HepG2 (cell line): ENCODE measurements around the gene RBCK1. TPM values are rescaled to one million over a fixed set of nuclear protein-coding genes. Genes with fewer than 3 reads are reported as not detected.

Source experiments
- AKAP8 ChIP-seq: sonication (generic); formaldehyde crosslinking; IDR thresholded peaks from 2 replicates; pipeline ENCODE4 v1.5.1; 2020; ENCODE audit warnings: mild to moderate bottlenecking, missing genetic modification reagents
- BHLHE40 ChIP-seq: IDR thresholded peaks from 2 replicates; pipeline ENCODE4 v1.6.1; 2011; ENCODE audit warnings: low read length, improper control_type of control experiment
- CEBPZ ChIP-seq: IDR thresholded peaks from 2 replicates; pipeline ENCODE4 v1.6.1; 2012; ENCODE audit warnings: low read length, improper control_type of control experiment
- DMAP1 ChIP-seq: IDR thresholded peaks from 2 replicates; pipeline ENCODE4 v1.6.1; 2016
- HNF4A ChIP-seq: sonication (generic); formaldehyde crosslinking; IDR thresholded peaks from 2 replicates; pipeline ENCODE4 v1.4.0; 2020; ENCODE audit warnings: missing genetic modification reagents
- HOXD1 ChIP-seq: sonication (generic); formaldehyde crosslinking; IDR thresholded peaks from 2 replicates; pipeline ENCODE4 v1.5.0; 2020; ENCODE audit warnings: missing genetic modification reagents
- ISX ChIP-seq: sonication (generic); formaldehyde crosslinking; conservative IDR thresholded peaks from 2 replicates; pipeline ENCODE4 v1.5.0; 2020; ENCODE audit warnings: missing genetic modification reagents
- KAT7 ChIP-seq: IDR thresholded peaks from 2 replicates; pipeline ENCODE4 v1.6.1; 2018; ENCODE audit warnings: borderline replicate concordance, missing compliant biosample characterization
- KMT2A ChIP-seq: sonication (generic); formaldehyde crosslinking; IDR thresholded peaks from 2 replicates; pipeline ENCODE4 v1.4.0; 2020; ENCODE audit warnings: missing genetic modification reagents
- NCOA2 ChIP-seq: sonication (generic); formaldehyde crosslinking; IDR thresholded peaks from 2 replicates; pipeline ENCODE4 v1.8.0; 2022; ENCODE audit warnings: inconsistent platforms
- POLR2AphosphoS5 ChIP-seq: IDR thresholded peaks from 2 replicates; pipeline ENCODE4 v1.6.1; 2012; ENCODE audit warnings: low read depth, low read length
- SMAD3 ChIP-seq: sonication (generic); formaldehyde crosslinking; IDR thresholded peaks from 2 replicates; pipeline ENCODE4 v1.4.0; 2020; ENCODE audit warnings: missing genetic modification reagents
- U2AF2 ChIP-seq: fragments of 200-400 bp; formaldehyde crosslinking; IDR thresholded peaks from 2 replicates; pipeline ENCODE4 v1.6.1; 2017; ENCODE audit warnings: low read depth, mild to moderate bottlenecking, low read length
- XRCC5 ChIP-seq: fragments of 200-400 bp; formaldehyde crosslinking; optimal IDR thresholded peaks from 2 replicates; pipeline ENCODE3; 2017; ENCODE audit warnings: mild to moderate bottlenecking, low read length
- ZBTB3 ChIP-seq: sonication (generic); formaldehyde crosslinking; IDR thresholded peaks from 2 replicates; pipeline ENCODE4 v1.4.0; 2020; ENCODE audit warnings: low read depth, mild to moderate bottlenecking, moderate library complexity, missing genetic modification reagents, borderline replicate concordance
- ZSCAN20 ChIP-seq: sonication (generic); formaldehyde crosslinking; IDR thresholded peaks from 2 replicates; pipeline ENCODE4 v1.4.0; 2020; ENCODE audit warnings: missing genetic modification reagents, mild to moderate bottlenecking, borderline replicate concordance
- polyA plus RNA-seq, 8 experiments: library from polyadenylated mRNA; depleted of rRNA in 3 of 8; stranded (reverse) in 7 of 8; unstranded in 1 of 8; fragments of >200 nt; fragmentation: Illumina TruSeq in 4 of 8; extraction: Trizol in 4 of 8; gene quantifications; 2 replicates each; pipeline versions ENCODE4 v1.2.1 to v1.2.3, GENCODE V29; 2011 to 2016; ENCODE audit warnings: low read depth in 4 of 8, missing spikeins in 1 of 8, mixed read lengths in 1 of 8; ENCODE audit not compliant: insufficient read depth in 1 of 8
- total RNA-seq, 5 experiments: library from RNA; depleted of rRNA; stranded (reverse); fragments of >200 nt; fragmentation: Illumina TruSeq; extraction: Trizol; gene quantifications; 2 replicates each; pipeline ENCODE4 v1.2.3, GENCODE V29; 2016; ENCODE audit warnings: low read depth in 1 of 5
- TF ChIP-seq, protein P1 (sequence below): sonication (generic); formaldehyde crosslinking; IDR thresholded peaks from 2 replicates; pipeline ENCODE4 v1.4.0; 2020; ENCODE audit warnings: missing genetic modification reagents
- TF ChIP-seq, protein P2 (sequence below): IDR thresholded peaks from 2 replicates; pipeline ENCODE4 v1.6.1; 2016
- TF ChIP-seq, protein P3 (sequence below): sonication (generic); formaldehyde crosslinking; IDR thresholded peaks from 2 replicates; pipeline ENCODE4 v1.4.0; 2020; ENCODE audit warnings: missing genetic modification reagents, mild to moderate bottlenecking, borderline replicate concordance
- TF ChIP-seq, protein P4 (sequence below): sonication (generic); formaldehyde crosslinking; IDR thresholded peaks from 2 replicates; pipeline ENCODE4 v1.5.0; 2020; ENCODE audit warnings: missing genetic modification reagents

The RBCK1 gene
- total and polyA plus RNA-seq, 2 of the 13 experiments (the other 11 are each of a cell fraction or from before 2014, with no cell fraction given): 149 to 215 TPM

DNA sequence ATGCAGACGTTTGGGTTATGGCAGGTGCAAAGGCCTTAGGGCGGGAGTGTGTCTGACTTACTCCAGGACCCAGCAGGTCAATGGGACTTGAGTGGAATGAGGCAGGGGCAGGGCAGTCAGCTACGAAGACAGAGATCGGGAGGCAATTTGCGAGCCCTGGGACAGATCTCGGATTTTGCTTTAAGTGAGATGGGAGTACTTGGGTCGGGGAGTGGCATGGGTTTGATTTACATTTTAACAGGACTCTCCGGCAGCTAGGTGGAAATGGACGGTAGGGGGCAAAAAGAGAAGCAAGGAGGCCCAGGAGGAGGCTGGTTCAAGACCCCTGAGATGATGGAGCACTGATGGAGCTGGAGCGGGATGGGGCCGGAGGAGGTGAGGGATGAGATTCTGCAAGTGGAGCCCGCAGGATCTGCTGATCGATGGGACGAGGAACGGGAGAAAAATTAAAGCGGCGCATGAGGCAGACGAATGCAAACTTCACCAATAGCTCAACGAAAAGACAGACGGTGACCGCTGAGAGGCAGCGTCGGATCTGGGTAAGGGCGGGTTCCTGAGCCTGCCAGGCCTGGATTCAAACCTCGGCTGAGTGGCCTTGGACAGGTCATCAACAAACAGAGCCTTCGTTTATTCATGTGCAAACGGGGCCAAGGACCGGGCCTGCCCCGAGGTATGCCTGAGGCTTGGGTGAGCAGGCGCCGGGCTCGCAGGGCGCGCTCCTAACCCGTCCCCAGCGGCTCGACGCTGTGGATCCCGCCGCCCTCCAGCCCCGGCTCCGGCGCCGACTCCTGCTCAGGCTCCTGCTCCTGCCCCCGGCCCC lies 756 bp upstream of the RBCK1 start (continued):
- TF ChIP-seq, protein P1, sequence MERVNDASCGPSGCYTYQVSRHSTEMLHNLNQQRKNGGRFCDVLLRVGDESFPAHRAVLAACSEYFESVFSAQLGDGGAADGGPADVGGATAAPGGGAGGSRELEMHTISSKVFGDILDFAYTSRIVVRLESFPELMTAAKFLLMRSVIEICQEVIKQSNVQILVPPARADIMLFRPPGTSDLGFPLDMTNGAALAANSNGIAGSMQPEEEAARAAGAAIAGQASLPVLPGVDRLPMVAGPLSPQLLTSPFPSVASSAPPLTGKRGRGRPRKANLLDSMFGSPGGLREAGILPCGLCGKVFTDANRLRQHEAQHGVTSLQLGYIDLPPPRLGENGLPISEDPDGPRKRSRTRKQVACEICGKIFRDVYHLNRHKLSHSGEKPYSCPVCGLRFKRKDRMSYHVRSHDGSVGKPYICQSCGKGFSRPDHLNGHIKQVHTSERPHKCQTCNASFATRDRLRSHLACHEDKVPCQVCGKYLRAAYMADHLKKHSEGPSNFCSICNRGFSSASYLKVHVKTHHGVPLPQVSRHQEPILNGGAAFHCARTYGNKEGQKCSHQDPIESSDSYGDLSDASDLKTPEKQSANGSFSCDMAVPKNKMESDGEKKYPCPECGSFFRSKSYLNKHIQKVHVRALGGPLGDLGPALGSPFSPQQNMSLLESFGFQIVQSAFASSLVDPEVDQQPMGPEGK (CRISPR knock-in tag): no peak; the same call in 1 of the 2 replicates
- TF ChIP-seq HNF4A (CRISPR knock-in tag) (peak; percentile 62; the same call in 1 of the 2 replicates), U2AF2 (0 out of 2 replicates have a peak, but pooled peaks have one; percentile 47), SMAD3 (CRISPR knock-in tag) (peak; percentile 92), AKAP8 (CRISPR knock-in tag) (peak; percentile 84), NCOA2 (CRISPR knock-in tag) (peak; percentile 63), POLR2AphosphoS5 (peak; percentile 91), ZSCAN20 (CRISPR knock-in tag) (no peak; the same call in 1 of the 2 replicates), ISX (CRISPR knock-in tag) (peak; percentile 19; the same call in 1 of the 2 replicates), KAT7 (CRISPR knock-in tag) (peak; percentile 93), HOXD1 (CRISPR knock-in tag) (peak; percentile 77), ZBTB3 (CRISPR knock-in tag) (peak; percentile 7; the same call in 1 of the 2 replicates), BHLHE40 (peak; percentile 67; the same call in 1 of the 2 replicates), XRCC5 (peak; percentile 68), KMT2A (CRISPR knock-in tag) (peak; percentile 16; the same call in 1 of the 2 replicates), DMAP1 (CRISPR knock-in tag) (peak; percentile 55; the same call in 1 of the 2 replicates), CEBPZ (no peak)
- TF ChIP-seq, protein P2, sequence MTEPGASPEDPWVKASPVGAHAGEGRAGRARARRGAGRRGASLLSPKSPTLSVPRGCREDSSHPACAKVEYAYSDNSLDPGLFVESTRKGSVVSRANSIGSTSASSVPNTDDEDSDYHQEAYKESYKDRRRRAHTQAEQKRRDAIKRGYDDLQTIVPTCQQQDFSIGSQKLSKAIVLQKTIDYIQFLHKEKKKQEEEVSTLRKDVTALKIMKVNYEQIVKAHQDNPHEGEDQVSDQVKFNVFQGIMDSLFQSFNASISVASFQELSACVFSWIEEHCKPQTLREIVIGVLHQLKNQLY (CRISPR knock-in tag): peak; percentile 56
- TF ChIP-seq, protein P3, sequence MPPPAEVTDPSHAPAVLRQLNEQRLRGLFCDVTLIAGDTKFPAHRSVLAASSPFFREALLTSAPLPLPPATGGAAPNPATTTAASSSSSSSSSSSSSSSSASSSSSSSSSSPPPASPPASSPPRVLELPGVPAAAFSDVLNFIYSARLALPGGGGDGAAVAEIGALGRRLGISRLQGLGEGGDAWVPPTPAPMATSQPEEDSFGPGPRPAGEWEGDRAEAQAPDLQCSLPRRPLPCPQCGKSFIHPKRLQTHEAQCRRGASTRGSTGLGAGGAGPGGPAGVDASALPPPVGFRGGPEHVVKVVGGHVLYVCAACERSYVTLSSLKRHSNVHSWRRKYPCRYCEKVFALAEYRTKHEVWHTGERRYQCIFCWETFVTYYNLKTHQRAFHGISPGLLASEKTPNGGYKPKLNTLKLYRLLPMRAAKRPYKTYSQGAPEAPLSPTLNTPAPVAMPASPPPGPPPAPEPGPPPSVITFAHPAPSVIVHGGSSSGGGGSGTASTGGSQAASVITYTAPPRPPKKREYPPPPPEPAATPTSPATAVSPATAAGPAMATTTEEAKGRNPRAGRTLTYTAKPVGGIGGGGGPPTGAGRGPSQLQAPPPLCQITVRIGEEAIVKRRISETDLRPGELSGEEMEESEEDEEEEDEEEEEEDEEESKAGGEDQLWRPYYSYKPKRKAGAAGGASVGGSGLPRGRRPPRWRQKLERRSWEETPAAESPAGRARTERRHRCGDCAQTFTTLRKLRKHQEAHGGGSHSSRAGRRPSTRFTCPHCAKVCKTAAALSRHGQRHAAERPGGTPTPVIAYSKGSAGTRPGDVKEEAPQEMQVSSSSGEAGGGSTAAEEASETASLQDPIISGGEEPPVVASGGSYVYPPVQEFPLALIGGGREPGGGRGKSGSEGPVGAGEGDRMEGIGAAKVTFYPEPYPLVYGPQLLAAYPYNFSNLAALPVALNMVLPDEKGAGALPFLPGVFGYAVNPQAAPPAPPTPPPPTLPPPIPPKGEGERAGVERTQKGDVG: peak; percentile 69; the same call in 1 of the 2 replicates
- TF ChIP-seq, protein P4, sequence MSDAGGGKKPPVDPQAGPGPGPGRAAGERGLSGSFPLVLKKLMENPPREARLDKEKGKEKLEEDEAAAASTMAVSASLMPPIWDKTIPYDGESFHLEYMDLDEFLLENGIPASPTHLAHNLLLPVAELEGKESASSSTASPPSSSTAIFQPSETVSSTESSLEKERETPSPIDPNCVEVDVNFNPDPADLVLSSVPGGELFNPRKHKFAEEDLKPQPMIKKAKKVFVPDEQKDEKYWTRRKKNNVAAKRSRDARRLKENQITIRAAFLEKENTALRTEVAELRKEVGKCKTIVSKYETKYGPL (CRISPR knock-in tag): peak; percentile 89; the same call in 1 of the 2 replicates
